ENCODE data around the gene USP17L20. TPM values are rescaled to one million over a fixed set of nuclear protein-coding genes. Genes with fewer than 3 reads are reported as not detected.
"Not testable (repeated sequence)": the region's sequence is repeated elsewhere in the genome, so short reads cannot be mapped to it uniquely, and the experiment has no call there.

Gene USP17L20
- total RNA-seq, 4 donors from 2014 or later, result not detected

DNA sequence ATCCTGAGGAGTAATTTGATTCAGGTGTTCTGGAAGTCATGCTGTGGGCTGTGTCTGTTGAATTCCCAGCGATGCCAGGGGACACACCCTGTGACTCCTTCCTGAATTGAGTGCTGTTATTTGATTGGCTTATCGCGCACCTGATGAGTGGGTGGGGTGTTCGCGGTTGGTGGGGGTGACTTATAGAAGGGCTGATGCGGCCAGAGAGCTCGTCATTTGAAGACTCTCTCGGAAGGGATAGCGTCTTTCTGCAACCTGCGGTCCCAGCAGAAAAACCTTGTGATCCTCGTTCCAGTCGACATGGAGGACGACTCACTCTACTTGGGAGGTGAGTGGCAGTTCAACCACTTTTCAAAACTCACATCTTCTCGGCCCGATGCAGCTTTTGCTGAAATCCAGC lies 9.4 kb downstream of the USP17L20 start, which contains the start of gene USP17L22:
USP17L22 (plus strand) TSS at position 301 of the 400 bp plus-strand sequence; CDS start at position 301, 0 bp downstream.
- WGBS, 2 donors (ENCODE audit: low coverage in 1 of 2), result no CpG with 5 or more reads among the region's 15 CpGs
- ATAC-seq, result not testable (repeated sequence)

DNA sequence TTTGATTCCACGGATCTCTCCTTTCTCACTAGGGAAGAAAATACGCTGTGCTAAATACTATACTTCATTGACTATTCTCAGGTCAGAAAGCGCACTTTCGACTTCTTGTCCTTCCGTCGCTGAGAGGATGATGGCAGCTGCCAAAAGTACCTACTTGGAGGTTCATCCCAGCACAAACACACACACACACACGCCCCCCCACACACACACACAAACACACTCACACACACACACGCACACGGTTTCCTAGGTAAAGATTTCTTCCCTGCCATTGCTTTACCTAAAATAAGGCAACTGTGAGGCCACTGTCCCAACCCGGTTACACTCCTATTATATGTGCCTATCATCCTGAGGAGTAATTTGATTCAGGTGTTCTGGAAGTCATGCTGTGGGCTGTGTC lies 13.8 kb downstream of the USP17L20 start:
- H3K4me1 ChIP-seq, H3K4me3 ChIP-seq, ATAC-seq, H3K27me3 ChIP-seq, H3K36me3 ChIP-seq, H3K9me3 ChIP-seq, H3K27ac ChIP-seq: not testable (repeated sequence)
- WGBS, 2 donors (ENCODE audit: low coverage in 1 of 2), result 87% methylated on average over 8 of the region's 10 CpGs

More for the DNA sequence above, 9.4 kb downstream of the USP17L20 start, which contains the start of gene USP17L22:
- H3K9me3 ChIP-seq, H3K36me3 ChIP-seq, H3K27ac ChIP-seq, H3K4me1 ChIP-seq, H3K27me3 ChIP-seq, H3K4me3 ChIP-seq: not testable (repeated sequence)

Other genes starting within 250 kb of the USP17L20 start
- not detected for gene FAM90A26, start 87.7 kb upstream of the USP17L20 start, total RNA-seq
- gene USP17L10, start 47.5 kb upstream of the USP17L20 start, total RNA-seq, result not detected
- not detected for gene USP17L11, start 42.7 kb upstream of the USP17L20 start, total RNA-seq
- gene USP17L12, start 38.0 kb upstream of the USP17L20 start, total RNA-seq, result not detected
- not detected for gene USP17L13, start 33.2 kb upstream of the USP17L20 start, total RNA-seq
- not detected for gene USP17L15, start 23.7 kb upstream of the USP17L20 start, total RNA-seq
- not detected for gene USP17L17, start 14.2 kb upstream of the USP17L20 start, total RNA-seq
- not detected for gene USP17L18, start 9.5 kb upstream of the USP17L20 start, total RNA-seq
- not detected for gene USP17L19, start 4.7 kb upstream of the USP17L20 start, total RNA-seq
- gene USP17L21, start 4.7 kb downstream of the USP17L20 start, total RNA-seq, result not detected
- gene USP17L22, start 9.5 kb downstream of the USP17L20 start, total RNA-seq, result not detected
- gene USP17L24, start 67.0 kb downstream of the USP17L20 start, total RNA-seq, result not detected
- not detected for gene USP17L25, start 71.8 kb downstream of the USP17L20 start, total RNA-seq
- not detected for gene USP17L26, start 76.5 kb downstream of the USP17L20 start, total RNA-seq
- not detected for gene USP17L5, start 81.3 kb downstream of the USP17L20 start, total RNA-seq
- not detected for gene USP17L27, start 86.0 kb downstream of the USP17L20 start, total RNA-seq
- gene USP17L28, start 90.8 kb downstream of the USP17L20 start, total RNA-seq, result not detected
- not detected for gene USP17L29, start 95.5 kb downstream of the USP17L20 start, total RNA-seq
- not detected for gene USP17L30, start 105.0 kb downstream of the USP17L20 start, total RNA-seq
- not detected for gene DEFB131A, start 186.3 kb downstream of the USP17L20 start, total RNA-seq